Sigmoid colon (tissue), 7 donors: ENCODE measurements around the gene ITPRIP. TPM values are rescaled to one million over a fixed set of nuclear protein-coding genes. Genes with fewer than 3 reads are reported as not detected.

Source experiments
- DNase-seq: peaks from one replicate; pipeline ENCODE4 v3.0.0-alpha.2; 2019
- H3K27ac ChIP-seq, 4 donors: fragments of 200-600 bp; sonication (generic); one replicate each; pipeline ENCODE4 v1.5.1; 2016 to 2019; ENCODE audit warnings: mild to moderate bottlenecking in 1 of 4
- H3K27me3 ChIP-seq, 3 donors: fragments of 200-600 bp; sonication (generic); one replicate each; pipeline ENCODE4 v1.5.1; 2019; ENCODE audit warnings: mild to moderate bottlenecking in 1 of 3
- H3K36me3 ChIP-seq, 4 donors: fragments of 200-600 bp; sonication (generic); one replicate each; pipeline ENCODE4 v1.5.1; 2016 to 2019
- H3K4me1 ChIP-seq, 4 donors: fragments of 200-600 bp; sonication (generic); one replicate each; pipeline ENCODE4 v1.5.1; 2017 to 2019
- H3K4me3 ChIP-seq, 4 donors: fragments of 200-600 bp; sonication (generic); one replicate each; pipeline ENCODE4 v1.5.1; 2017 to 2019; ENCODE audit warnings: mild to moderate bottlenecking in 2 of 4, moderate library complexity in 1 of 4
- H3K9me3 ChIP-seq, 4 donors: fragments of 200-600 bp in 3 of 4; sonication (generic) in 3 of 4; one replicate each; pipeline versions ENCODE4 v1.5.1 to v1.6.1; 2013 to 2019
- EP300 ChIP-seq, 4 donors: sonication (generic); formaldehyde crosslinking; IDR thresholded peaks; one replicate each; pipeline ENCODE4 v1.6.1; 2017; ENCODE audit warnings: antibody characterized with exemption in 4 of 4
- POLR2A ChIP-seq, 2 donors: fragments of 450-650 bp; IDR thresholded peaks; one replicate each; pipeline ENCODE4 v1.6.1; 2016; ENCODE audit warnings: antibody characterized with exemption in 2 of 2, mild to moderate bottlenecking in 2 of 2, moderate library complexity in 2 of 2
- POLR2AphosphoS5 ChIP-seq, 4 donors: sonication (generic); formaldehyde crosslinking; IDR thresholded peaks; one replicate each; pipeline ENCODE4 v1.6.1; 2017; ENCODE audit warnings: antibody characterized with exemption in 4 of 4
- WGBS, 2 donors: extraction: QIAGEN DNeasy Blood & Tissue Kit; methylation state at CpG; one replicate each; pipeline ENCODE4 v1.1.7; 2013; 5-methylcytosine and 5-hydroxymethylcytosine counted together
- intact Hi-C: fragments of 100-400 bp; cut with DNase I; formaldehyde crosslinking; loops from one replicate; pipeline ENCODE4 v1.15.1; 2023
- polyA plus RNA-seq, 3 donors: library from polyadenylated mRNA; stranded (reverse); fragments of 200-250 nt; gene quantifications; one replicate each; pipeline ENCODE4 v1.2.3, GENCODE V29; 2013
- total RNA-seq, 4 donors: library from RNA; depleted of rRNA; stranded (reverse); fragments of >200 nt; gene quantifications; one replicate each; pipeline ENCODE4 v1.1.0, GENCODE V29; 2016
- TF ChIP-seq, protein P1 (sequence below), 4 experiments: fragments of 450-650 bp in 3 of 4; fragments of 200-600 bp in 1 of 4; IDR thresholded peaks; one replicate each; pipeline ENCODE4 v1.5.1; 2016 to 2019; ENCODE audit warnings: antibody characterized with exemption in 4 of 4, mild to moderate bottlenecking in 3 of 4, moderate library complexity in 2 of 4
- donor health status: healthy with polysubstance abuse.
- donor health status: Bipolar disorder and iron deficiency.
- donor health status: healthy.

ITPRIP gene
- total and polyA plus RNA-seq, 7 donors, result 1.2 to 22.4 (median 11.4) TPM

DNA sequence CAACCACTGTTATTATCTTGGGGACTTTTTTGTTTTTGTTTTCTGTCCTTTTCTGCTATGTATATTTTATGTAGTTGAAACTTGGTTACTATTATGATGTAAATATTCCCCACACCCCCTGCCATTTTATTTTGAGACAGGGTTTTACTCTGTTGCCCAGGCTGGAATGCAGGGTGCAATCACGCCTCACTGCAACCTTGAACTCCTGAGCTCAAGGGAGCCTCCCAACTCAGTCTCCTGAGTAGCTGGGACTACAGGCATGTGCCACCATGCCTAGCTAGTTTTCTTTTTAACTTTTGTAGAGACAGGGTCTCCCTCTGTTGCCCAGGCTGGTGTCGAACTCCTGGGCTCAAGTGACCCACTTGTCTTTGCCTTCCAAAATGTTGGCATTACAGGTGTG, 51.3 kb downstream of the ITPRIP start:
- 84 to 87% methylated on average over 2 of the region's 2 CpGs for WGBS, 2 donors
- Histone ChIP-seq H3K4me3 (no peak overlapping the region), H3K36me3 (no peaks in the 10 kb centered on the region), H3K9me3 (no peaks in the 10 kb centered on the region), H3K27me3 (no peaks in the 10 kb centered on the region), H3K27ac (no peak overlapping the region), H3K4me1 (peaks cover 0 to 7% (median 2%) of the 10 kb centered on the region in 4 donors)
- TF ChIP-seq EP300 (IDR thresholded peaks at IDR 0.05) (no peak), POLR2A (IDR thresholded peaks at IDR 0.05) (no peak)
- intact Hi-C loops, result no loop called here
- no peak for DNase-seq

DNA sequence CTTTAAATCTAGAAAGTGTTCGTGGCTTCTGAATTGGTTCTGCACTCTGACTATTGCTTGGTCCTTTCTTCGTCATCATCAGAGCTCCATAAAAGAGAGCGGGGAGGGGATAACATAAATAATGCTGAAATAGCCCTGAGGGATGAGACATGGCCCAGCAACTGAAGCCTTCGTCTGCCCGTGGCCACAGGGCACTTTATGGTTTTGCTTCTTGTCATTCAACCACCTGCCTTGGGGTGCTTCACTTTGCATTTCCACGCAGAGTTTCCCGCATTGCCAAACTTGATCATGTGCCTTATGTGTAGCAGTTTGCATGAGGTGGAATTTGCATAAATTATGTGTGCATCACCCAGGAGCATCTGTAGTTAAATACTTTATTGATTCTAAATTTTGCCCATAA, 53.4 kb downstream of the ITPRIP start:
- 84 to 92% methylated on average over 7 of the region's 7 CpGs for WGBS, 2 donors
- H3K4me1 ChIP-seq, result no peaks in the 10 kb centered on the region
- H3K4me3 ChIP-seq, result no peak overlapping the region
- TF ChIP-seq, protein P1, sequence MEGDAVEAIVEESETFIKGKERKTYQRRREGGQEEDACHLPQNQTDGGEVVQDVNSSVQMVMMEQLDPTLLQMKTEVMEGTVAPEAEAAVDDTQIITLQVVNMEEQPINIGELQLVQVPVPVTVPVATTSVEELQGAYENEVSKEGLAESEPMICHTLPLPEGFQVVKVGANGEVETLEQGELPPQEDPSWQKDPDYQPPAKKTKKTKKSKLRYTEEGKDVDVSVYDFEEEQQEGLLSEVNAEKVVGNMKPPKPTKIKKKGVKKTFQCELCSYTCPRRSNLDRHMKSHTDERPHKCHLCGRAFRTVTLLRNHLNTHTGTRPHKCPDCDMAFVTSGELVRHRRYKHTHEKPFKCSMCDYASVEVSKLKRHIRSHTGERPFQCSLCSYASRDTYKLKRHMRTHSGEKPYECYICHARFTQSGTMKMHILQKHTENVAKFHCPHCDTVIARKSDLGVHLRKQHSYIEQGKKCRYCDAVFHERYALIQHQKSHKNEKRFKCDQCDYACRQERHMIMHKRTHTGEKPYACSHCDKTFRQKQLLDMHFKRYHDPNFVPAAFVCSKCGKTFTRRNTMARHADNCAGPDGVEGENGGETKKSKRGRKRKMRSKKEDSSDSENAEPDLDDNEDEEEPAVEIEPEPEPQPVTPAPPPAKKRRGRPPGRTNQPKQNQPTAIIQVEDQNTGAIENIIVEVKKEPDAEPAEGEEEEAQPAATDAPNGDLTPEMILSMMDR (IDR thresholded peaks at IDR 0.05), result no peak
- TF ChIP-seq POLR2A (IDR thresholded peaks at IDR 0.05) (no peak), EP300 (IDR thresholded peaks at IDR 0.05) (no peak), POLR2AphosphoS5 (IDR thresholded peaks at IDR 0.05) (no peak)
- no peaks in the 10 kb centered on the region for H3K27me3 ChIP-seq
- intact Hi-C loops, result no loop called here
- H3K36me3 ChIP-seq, result no peaks in the 10 kb centered on the region
- DNase-seq, result no peak
- no peaks in the 10 kb centered on the region for H3K9me3 ChIP-seq
- H3K27ac ChIP-seq, result no peak overlapping the region

DNA sequence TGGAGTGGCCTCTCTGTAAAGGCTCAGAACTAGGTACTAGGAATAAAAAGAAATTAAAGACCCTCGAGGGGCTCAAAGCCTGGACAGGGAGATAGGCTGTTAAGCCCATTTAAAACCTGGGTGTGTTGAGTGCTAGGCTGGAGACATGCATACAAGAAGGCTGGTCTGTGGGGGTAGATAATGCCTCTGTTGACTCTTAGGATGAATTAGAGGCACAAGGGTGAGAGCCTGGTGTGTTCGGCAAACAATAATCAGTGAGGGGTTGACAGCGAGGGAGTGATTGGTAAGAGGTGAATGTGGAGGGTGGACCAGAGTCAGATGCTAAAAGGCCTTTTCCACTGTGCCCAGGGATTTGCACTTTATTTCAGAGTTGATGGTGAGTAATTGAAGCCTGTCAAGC, 56.6 kb downstream of the ITPRIP start:
- intact Hi-C loops, result no loop called here
- TF ChIP-seq POLR2AphosphoS5 (IDR thresholded peaks at IDR 0.05) (no peak), POLR2A (IDR thresholded peaks at IDR 0.05) (no peak), EP300 (IDR thresholded peaks at IDR 0.05) (no peak)
- TF ChIP-seq, protein P1 (IDR thresholded peaks at IDR 0.05), result no peak
- Histone ChIP-seq H3K36me3 (no peaks in the 10 kb centered on the region), H3K27me3 (no peaks in the 10 kb centered on the region), H3K27ac (no peak overlapping the region), H3K4me1 (no peaks in the 10 kb centered on the region), H3K4me3 (no peak overlapping the region), H3K9me3 (no peaks in the 10 kb centered on the region)
- no peak for DNase-seq
- WGBS, 2 donors, result 91 to 94% methylated on average over 3 of the region's 3 CpGs

DNA sequence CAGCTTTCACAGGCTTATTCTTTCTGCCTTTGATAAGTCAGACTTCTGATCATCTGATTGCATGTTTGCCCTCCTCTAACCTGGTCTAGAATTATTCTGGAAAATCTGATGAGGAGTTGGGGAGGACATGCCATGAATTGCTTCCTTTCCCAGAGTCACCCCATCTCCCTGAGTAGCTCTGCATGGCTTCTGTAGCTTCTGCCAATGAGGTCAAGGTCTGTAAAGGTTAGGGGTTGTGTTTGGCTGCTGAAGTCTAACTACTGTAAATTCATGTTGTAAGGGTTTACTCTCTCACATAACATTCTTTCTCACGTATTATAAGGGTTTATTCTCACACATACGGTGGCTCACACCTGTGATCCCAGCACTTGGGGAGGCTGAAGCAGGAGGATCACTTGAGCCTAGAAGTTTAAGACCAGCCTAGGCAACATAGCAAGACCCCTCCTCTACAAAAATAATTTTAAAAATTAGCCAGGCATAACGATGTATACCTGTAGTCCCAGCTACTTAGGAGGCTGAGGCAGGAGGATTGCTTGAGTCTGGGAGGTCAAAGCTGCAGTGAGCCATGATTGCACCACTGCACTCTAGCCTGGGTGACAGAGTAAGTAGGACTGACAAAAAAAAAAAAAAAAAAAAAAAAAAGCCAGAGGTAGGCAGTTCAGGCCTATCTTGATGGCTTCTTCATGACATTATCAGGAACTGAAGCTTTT, 58.6 kb downstream of the ITPRIP start:
- Histone ChIP-seq H3K4me1 (peaks cover 0 to 4% (median 1%) of the 10 kb centered on the region in 4 donors), H3K27me3 (peaks cover 0 to 10% (median 6%) of the 10 kb centered on the region in 3 donors), H3K27ac (no peak overlapping the region), H3K9me3 (no peaks in the 10 kb centered on the region), H3K36me3 (no peaks in the 10 kb centered on the region), H3K4me3 (no peak overlapping the region)
- WGBS, 2 donors, result 95% methylated on average over 3 of the region's 3 CpGs
- intact Hi-C loops, result no loop called here
- TF ChIP-seq POLR2A (IDR thresholded peaks at IDR 0.05) (no peak), POLR2AphosphoS5 (IDR thresholded peaks at IDR 0.05) (no peak), EP300 (IDR thresholded peaks at IDR 0.05) (no peak)
- TF ChIP-seq, protein P1 (IDR thresholded peaks at IDR 0.05), result no peak
- DNase-seq, result no peak

DNA sequence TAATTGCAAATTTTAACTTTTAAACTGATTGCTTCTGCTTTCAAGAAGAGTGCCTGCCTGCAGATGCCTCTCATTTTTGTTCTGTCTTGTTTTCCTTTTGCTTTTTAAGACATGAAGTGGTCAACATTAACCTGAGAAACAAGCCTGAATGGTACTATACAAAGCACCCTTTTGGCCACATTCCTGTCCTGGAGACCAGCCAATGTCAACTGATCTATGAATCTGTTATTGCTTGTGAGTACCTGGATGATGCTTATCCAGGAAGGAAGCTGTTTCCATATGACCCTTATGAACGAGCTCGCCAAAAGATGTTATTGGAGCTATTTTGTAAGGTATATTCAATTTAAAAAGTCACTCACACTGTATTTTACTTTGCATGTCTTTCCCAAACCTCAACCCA, 60.5 kb downstream of the ITPRIP start:
- no peak for DNase-seq
- peaks cover 0 to 7% (median 2%) of the 10 kb centered on the region in 4 donors for H3K4me1 ChIP-seq
- H3K27ac ChIP-seq, result no peak overlapping the region
- no peaks in the 10 kb centered on the region for H3K36me3 ChIP-seq
- no peak overlapping the region for H3K4me3 ChIP-seq
- peaks cover 0 to 15% (median 8%) of the 10 kb centered on the region in 3 donors for H3K27me3 ChIP-seq
- 28 to 55% methylated on average over 2 of the region's 2 CpGs for WGBS, 2 donors
- H3K9me3 ChIP-seq, result no peaks in the 10 kb centered on the region
- TF ChIP-seq POLR2AphosphoS5 (IDR thresholded peaks at IDR 0.05), result no peak
- TF ChIP-seq EP300 (IDR thresholded peaks at IDR 0.05), result no peak
- TF ChIP-seq, protein P1 (IDR thresholded peaks at IDR 0.05), result no peak
- no peak for TF ChIP-seq POLR2A (IDR thresholded peaks at IDR 0.05)
- intact Hi-C loops, result no loop called here
